GM23338 (cell line): ENCODE measurements around the gene AEBP2. TPM values are rescaled to one million over a fixed set of nuclear protein-coding genes. Genes with fewer than 3 reads are reported as not detected.
A peak's percentile ranks its signal among the peaks of the same experiment; 100 is the strongest.

ENCODE experiments used
- ATAC-seq: fragments of 200-7000 bp; cut with Tn5 transposase; 3 replicates; pipeline ENCODE4 v1.9.1; 2020
- DNase-seq: peaks from one replicate; pipeline ENCODE4 v3.0.0-alpha.2; 2015; ENCODE audit warnings: low spot score
- H2AFZ ChIP-seq: fragments of 200-600 bp; sonication (generic); 2 replicates; pipeline ENCODE4 v1.8.0; 2016; ENCODE audit warnings: antibody characterized with exemption, mild to moderate bottlenecking, moderate library complexity
- H3F3A ChIP-seq: fragments of 200-600 bp; sonication (generic); replicated peaks from 2 replicates; pipeline ENCODE4 v1.8.0; 2017; ENCODE audit warnings: antibody characterized with exemption, mixed run types, low read depth
- H3K27ac ChIP-seq: fragments of 200-600 bp; sonication (generic); 2 replicates; pipeline ENCODE4 v1.6.1; 2016; ENCODE audit warnings: low read depth
- H3K27me3 ChIP-seq: fragments of 200-600 bp; sonication (generic); 2 replicates; pipeline ENCODE4 v1.8.0; 2016; ENCODE audit warnings: mild to moderate bottlenecking, mixed run types, moderate library complexity; ENCODE audit not compliant: insufficient read depth
- H3K36me3 ChIP-seq: fragments of 200-600 bp; sonication (generic); 2 replicates; pipeline ENCODE4 v1.8.0; 2016; ENCODE audit warnings: mild to moderate bottlenecking; ENCODE audit not compliant: insufficient read depth
- H3K4me1 ChIP-seq: fragments of 200-600 bp; sonication (generic); 2 replicates; pipeline ENCODE4 v1.8.0; 2016; ENCODE audit warnings: mild to moderate bottlenecking, moderate library complexity; ENCODE audit not compliant: insufficient read depth
- H3K4me2 ChIP-seq: fragments of 200-600 bp; sonication (generic); 2 replicates; pipeline ENCODE4 v1.7.1; 2017; ENCODE audit warnings: mixed run types
- H3K4me3 ChIP-seq: fragments of 200-600 bp; sonication (generic); 2 replicates; pipeline ENCODE4 v1.6.1; 2016; ENCODE audit warnings: mixed run types
- H3K79me2 ChIP-seq: fragments of 200-600 bp; sonication (generic); replicated peaks from 2 replicates; pipeline ENCODE4 v1.8.0; 2017; ENCODE audit warnings: mild to moderate bottlenecking; ENCODE audit not compliant: insufficient read depth
- H3K9me2 ChIP-seq: fragments of 200-600 bp; sonication (generic); 2 replicates; pipeline ENCODE4 v1.8.0; 2017; ENCODE audit not compliant: insufficient read depth
- H4K20me1 ChIP-seq: fragments of 200-600 bp; sonication (generic); replicated peaks from 2 replicates; pipeline ENCODE4 v1.8.0; 2017; ENCODE audit warnings: mild to moderate bottlenecking; ENCODE audit not compliant: insufficient read depth
- H3K27ac Mint-ChIP-seq: 2 replicates; pipeline ENCODE4 v1.8.0; 2020; ENCODE audit warnings: inconsistent platforms, mild to moderate bottlenecking, moderate library complexity, mixed read lengths
- H3K27me3 Mint-ChIP-seq: 3 replicates; pipeline ENCODE4 v1.8.0; 2022; ENCODE audit warnings: low read depth, mild to moderate bottlenecking, moderate library complexity, mixed read lengths, inconsistent platforms; ENCODE audit not compliant: insufficient read depth, poor library complexity
- H3K36me3 Mint-ChIP-seq: 3 replicates; pipeline ENCODE4 v1.8.0; 2021; ENCODE audit warnings: low read depth, mild to moderate bottlenecking, inconsistent platforms, moderate library complexity, mixed read lengths
- H3K4me1 Mint-ChIP-seq: 3 replicates; pipeline ENCODE4 v1.8.0; 2020; ENCODE audit warnings: mild to moderate bottlenecking, inconsistent platforms, mixed read lengths
- H3K4me3 Mint-ChIP-seq: 3 replicates; pipeline ENCODE4 v1.8.0; 2021; ENCODE audit warnings: moderate library complexity, mild to moderate bottlenecking, inconsistent platforms, mixed read lengths
- H3K9me3 Mint-ChIP-seq: 3 replicates; pipeline ENCODE4 v1.8.0; 2020; ENCODE audit warnings: moderate library complexity, mild to moderate bottlenecking, inconsistent platforms, mixed read lengths
- CTCF ChIP-seq, 2 experiments: fragments of 200-600 bp in 1 of 2; sonication (generic) in 1 of 2; conservative IDR thresholded peaks; 2 replicates each; pipeline versions ENCODE4 v1.5.1 to v1.6.1; 2016 to 2017; ENCODE audit warnings: antibody characterized with exemption in 2 of 2, low read depth in 2 of 2, mild to moderate bottlenecking in 2 of 2, moderate library complexity in 1 of 2
- REST ChIP-seq: IDR thresholded peaks from one replicate; pipeline ENCODE4 v1.6.1; 2018; ENCODE audit warnings: antibody characterized with exemption; ENCODE audit not compliant: unreplicated experiment
- STAT1 ChIP-seq: IDR thresholded peaks from one replicate; pipeline ENCODE4 v1.6.1; 2016; ENCODE audit warnings: antibody characterized with exemption; ENCODE audit not compliant: unreplicated experiment
- ZNF114 ChIP-seq: fragments of 250-450 bp; sonication (Bioruptor Pico); IDR thresholded peaks from 2 replicates; pipeline ENCODE4 v1.5.0; 2020; ENCODE audit warnings: mild to moderate bottlenecking, moderate library complexity
- ZNF331 ChIP-seq: fragments of 250-450 bp; sonication (Bioruptor Pico); IDR thresholded peaks from 2 replicates; pipeline ENCODE4 v1.5.0; 2020; ENCODE audit warnings: low read depth, mild to moderate bottlenecking, moderate library complexity
- polyA plus RNA-seq: library from polyadenylated mRNA; unstranded; fragments of >200 nt; fragmentation: Nextera tagmentation; extraction: Ambion mirVana; gene quantifications from 2 replicates; pipeline ENCODE4 v1.2.1, GENCODE V29; 2016
- total RNA-seq: library from RNA; depleted of rRNA; stranded (reverse); fragments of >200 nt; shearing (Covaris generic); gene quantifications from 2 replicates; pipeline ENCODE4 v1.2.3, GENCODE V29; 2014

The AEBP2 gene
- total and polyA plus RNA-seq, 2 experiments from 2014 or later, result 39.3 to 48.1 TPM

DNA sequence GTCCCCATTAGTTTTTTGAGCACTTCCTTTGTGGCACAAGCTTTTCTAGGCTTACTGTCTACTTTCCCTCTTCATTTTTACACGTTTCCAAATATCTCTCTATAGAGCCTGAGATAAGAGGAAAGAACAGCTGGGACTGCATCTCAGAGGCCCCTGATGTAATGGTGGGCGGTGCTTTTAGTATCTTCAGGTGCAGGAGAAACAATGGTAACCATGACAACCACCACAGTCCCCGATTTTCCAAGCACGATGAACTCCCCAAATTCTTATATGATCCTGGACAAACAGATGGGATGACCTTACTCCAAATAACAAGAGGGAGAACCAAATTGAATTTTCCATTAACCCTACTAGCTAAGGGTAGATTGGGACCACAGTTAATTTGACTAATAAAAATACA, 103.3 kb downstream of the AEBP2 start:
- Histone ChIP-seq H2AFZ (no peak overlapping the region), H3K4me1 (0 out of 2 replicates have a peak, but pooled peaks cover 14% of the 10 kb centered on the region), H3F3A (no peaks in the 10 kb centered on the region), H4K20me1 (no peaks in the 10 kb centered on the region), H3K4me3 (no peak overlapping the region), H3K36me3 (no peaks in the 10 kb centered on the region), H3K27me3 (no peaks in the 10 kb centered on the region), H3K27ac (no peak overlapping the region), H3K9me2 (no peaks in the 10 kb centered on the region), H3K79me2 (no peaks in the 10 kb centered on the region), H3K4me2 (no peak overlapping the region)
- Mint-ChIP-seq H3K4me3 (no peak overlapping the region), H3K9me3 (no peaks in the 10 kb centered on the region), H3K4me1 (peaks cover 20% of the 10 kb centered on the region), H3K27me3 (peaks cover 3% of the 10 kb centered on the region), H3K36me3 (no peaks in the 10 kb centered on the region), H3K27ac (no peak overlapping the region)
- ATAC-seq (no peak), DNase-seq (peak; percentile 62)
- TF ChIP-seq REST (no peak), ZNF331 (CRISPR knock-in tag) (no peak), CTCF (conservative IDR thresholded peaks at IDR 0.05; ENCODE audit: low read depth in 2 of 2) (no peak)

- Histone ChIP-seq H3K4me2 (no peak overlapping the region), H3K27ac (no peak overlapping the region), H3F3A (no peaks in the 10 kb centered on the region), H3K27me3 (no peaks in the 10 kb centered on the region), H3K79me2 (no peaks in the 10 kb centered on the region), H3K9me2 (no peaks in the 10 kb centered on the region), H3K4me3 (no peak overlapping the region), H3K36me3 (no peaks in the 10 kb centered on the region), H4K20me1 (no peaks in the 10 kb centered on the region), H3K4me1 (0 out of 2 replicates have a peak, but pooled peaks cover 8% of the 10 kb centered on the region), H2AFZ (no peak overlapping the region)
- no peak overlapping the region for H3K27ac Mint-ChIP-seq
- ATAC-seq (no peak), DNase-seq (no peak)
- no peaks in the 10 kb centered on the region for H3K9me3 Mint-ChIP-seq
- H3K27me3 Mint-ChIP-seq, result peaks cover 3% of the 10 kb centered on the region
- no peak for TF ChIP-seq ZNF114
- peaks cover 18% of the 10 kb centered on the region for H3K4me1 Mint-ChIP-seq
- no peaks in the 10 kb centered on the region for H3K36me3 Mint-ChIP-seq
- no peak overlapping the region for H3K4me3 Mint-ChIP-seq
Observed at GRCh38 chr12:19544353-19544752, 105.1 kb downstream of the AEBP2 start.

DNA sequence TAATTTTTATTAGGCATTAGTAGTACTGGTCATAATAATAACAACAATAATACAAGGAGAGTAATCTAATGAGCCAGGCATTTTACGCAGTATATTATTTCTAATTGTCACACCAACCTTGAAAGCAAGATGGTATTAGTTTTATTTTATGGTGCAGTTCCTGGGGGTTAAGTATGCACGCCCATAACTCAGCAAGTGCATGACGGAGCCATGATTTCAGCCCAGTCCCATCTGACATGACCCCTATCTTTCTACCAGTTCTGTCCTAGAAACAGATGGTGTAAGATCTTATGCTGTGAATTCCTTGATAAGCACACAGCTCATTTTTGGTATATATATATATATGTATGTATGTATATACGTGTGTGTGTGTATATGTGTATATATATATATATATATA, 106.0 kb downstream of the AEBP2 start:
- DNase-seq (no peak), ATAC-seq (no peak)
- Histone ChIP-seq H3K4me1 (0 out of 2 replicates have a peak, but pooled peaks cover 8% of the 10 kb centered on the region), H3K27me3 (no peaks in the 10 kb centered on the region), H3K4me2 (no peak overlapping the region), H3K9me2 (no peaks in the 10 kb centered on the region), H4K20me1 (no peaks in the 10 kb centered on the region), H3K4me3 (no peak overlapping the region), H2AFZ (no peak overlapping the region), H3K27ac (no peak overlapping the region), H3K36me3 (no peaks in the 10 kb centered on the region), H3F3A (no peaks in the 10 kb centered on the region), H3K79me2 (no peaks in the 10 kb centered on the region)
- Mint-ChIP-seq H3K9me3 (no peaks in the 10 kb centered on the region), H3K4me1 (peaks cover 16% of the 10 kb centered on the region), H3K36me3 (no peaks in the 10 kb centered on the region), H3K4me3 (no peak overlapping the region), H3K27me3 (peaks cover 3% of the 10 kb centered on the region), H3K27ac (no peak overlapping the region)
- TF ChIP-seq REST (no peak), STAT1 (no peak), ZNF331 (CRISPR knock-in tag) (no peak)
